HG03097 (cell line): ENCODE measurements around the gene PDLIM4.

Experiments
- ATAC-seq: cut with Tn5 transposase; IDR thresholded peaks from one replicate; pipeline ENCODE4 v1.9.1; 2021; ENCODE audit not compliant: unreplicated experiment, low FRiP score

The PDLIM4 gene

GRCh38 chr5:132253008-132253441 lies 4.5 kb upstream of the PDLIM4 start:
- no peak for ATAC-seq

- ATAC-seq = no peak
Measured at GRCh38 chr5:132253452-132254320, 3.8 kb upstream of the PDLIM4 start.

- no peak for ATAC-seq
Measured at GRCh38 chr5:132254321-132254977, 3.0 kb upstream of the PDLIM4 start.

GRCh38 chr5:132256086-132256782 lies 1.3 kb upstream of the PDLIM4 start:
- no peak for ATAC-seq

- ATAC-seq = no peak
Measured at GRCh38 chr5:132256783-132257130, 739 bp upstream of the PDLIM4 start.

- no peak for ATAC-seq
Measured at GRCh38 chr5:132258102-132259068, 889 bp downstream of the PDLIM4 start.

- ATAC-seq = no peak
Measured at GRCh38 chr5:132259069-132259851, 1.8 kb downstream of the PDLIM4 start.

- no peak for ATAC-seq
Measured at GRCh38 chr5:132260051-132260450, 2.6 kb downstream of the PDLIM4 start.

GRCh38 chr5:132260714-132261551 lies 3.4 kb downstream of the PDLIM4 start:
- ATAC-seq = no peak

- ATAC-seq = no peak
Measured at GRCh38 chr5:132261881-132262845, 4.7 kb downstream of the PDLIM4 start.

- ATAC-seq = no peak
Measured at GRCh38 chr5:132262882-132263547, 5.5 kb downstream of the PDLIM4 start.

GRCh38 chr5:132263548-132264261 lies 6.2 kb downstream of the PDLIM4 start:
- ATAC-seq = no peak

GRCh38 chr5:132264546-132265335 lies 7.2 kb downstream of the PDLIM4 start:
- no peak for ATAC-seq

- ATAC-seq = no peak
Measured at GRCh38 chr5:132265336-132266030, 8.0 kb downstream of the PDLIM4 start.
